HL-60 (cell line): ENCODE results near the gene ADTRP.
A peak's percentile ranks its signal among the peaks of the same experiment; 100 is the strongest.

Source experiments
- DNase-seq, 2 experiments: peaks; one replicate each; pipeline ENCODE4 v3.0.0-alpha.2; 2010 to 2020; ENCODE audit warnings: low read depth in 1 of 2, low spot score in 1 of 2
- H3K27ac ChIP-seq: fragments of 250-450 bp; sonication (Bioruptor Pico); replicated peaks from 2 replicates; pipeline ENCODE4 v1.5.1; 2020; ENCODE audit warnings: mild to moderate bottlenecking, moderate library complexity
- H3K27me3 ChIP-seq: fragments of 250-450 bp; sonication (Bioruptor Pico); 2 replicates; pipeline ENCODE4 v1.5.1; 2021; ENCODE audit warnings: mild to moderate bottlenecking, moderate library complexity; ENCODE audit not compliant: insufficient read depth, poor library complexity, severe bottlenecking
- H3K4me3 ChIP-seq: replicated peaks from 2 replicates; pipeline ENCODE4 v1.5.1; 2011; ENCODE audit warnings: mild to moderate bottlenecking, control low read depth, low read length; ENCODE audit not compliant: insufficient read depth
- GABPA ChIP-seq: IDR thresholded peaks from 2 replicates; pipeline ENCODE4 v1.6.1; 2012; ENCODE audit warnings: low read depth
- POLR2AphosphoS5 ChIP-seq: IDR thresholded peaks from 2 replicates; pipeline ENCODE4 v1.6.1; 2012; ENCODE audit warnings: low read depth
- SPI1 ChIP-seq: IDR thresholded peaks from 2 replicates; pipeline ENCODE4 v1.6.1; 2012; ENCODE audit warnings: low read depth, mild to moderate bottlenecking, borderline replicate concordance
- TF ChIP-seq, protein P1 (sequence below): IDR thresholded peaks from 2 replicates; pipeline ENCODE4 v1.6.1; 2012; ENCODE audit warnings: low read depth; ENCODE audit not compliant: insufficient replicate concordance
- TF ChIP-seq, protein P2 (sequence below): IDR thresholded peaks from one replicate; pipeline ENCODE4 v1.5.1; 2011; ENCODE audit warnings: low read length, control low read depth, inconsistent platforms; ENCODE audit not compliant: insufficient read depth

ADTRP gene

DNA sequence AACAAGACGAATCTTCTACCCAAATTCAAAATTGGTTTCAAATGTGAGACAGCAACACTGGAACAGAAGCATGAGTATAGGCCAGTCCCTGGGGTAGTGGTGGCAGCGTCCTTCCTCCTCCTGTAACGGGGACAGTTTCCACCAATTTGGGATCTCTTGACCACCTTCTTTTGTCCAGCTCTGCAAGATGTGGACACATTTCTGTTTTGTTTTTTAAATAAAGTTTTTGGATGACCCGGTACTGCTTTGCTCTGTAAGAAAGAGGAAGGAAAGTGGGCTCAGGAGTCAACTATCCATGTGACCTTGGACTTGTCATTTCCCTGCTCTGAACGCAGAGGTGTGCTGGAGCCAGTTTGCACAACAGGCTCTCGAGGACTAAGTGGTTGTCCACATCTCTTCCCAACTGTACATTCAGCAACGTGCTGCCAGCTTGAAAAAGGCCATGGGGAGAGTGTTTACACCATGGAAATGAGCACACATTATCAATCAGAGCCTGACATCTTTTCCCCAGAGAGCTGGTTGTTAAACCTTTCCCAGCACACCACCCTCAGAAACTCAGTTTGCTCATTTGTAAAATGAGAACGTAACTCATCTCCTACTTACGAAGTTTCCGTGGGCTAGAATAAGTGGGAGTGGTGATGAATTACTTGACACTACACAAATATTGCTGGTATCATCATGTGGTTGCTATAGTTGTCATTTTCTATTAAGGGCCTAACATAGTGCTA is 66.5 kb downstream of the ADTRP start:
- Histone ChIP-seq H3K27ac (peak overlapping the region; percentile 34; the same call in 1 of the 2 replicates), H3K27me3 (no peaks in the 10 kb centered on the region), H3K4me3 (no peak overlapping the region)
- DNase-seq = peak; percentile 43 to 44
- TF ChIP-seq SPI1 (no peak), GABPA (no peak; the same call in 1 of the 2 replicates), POLR2AphosphoS5 (no peak)
- TF ChIP-seq, protein P1, sequence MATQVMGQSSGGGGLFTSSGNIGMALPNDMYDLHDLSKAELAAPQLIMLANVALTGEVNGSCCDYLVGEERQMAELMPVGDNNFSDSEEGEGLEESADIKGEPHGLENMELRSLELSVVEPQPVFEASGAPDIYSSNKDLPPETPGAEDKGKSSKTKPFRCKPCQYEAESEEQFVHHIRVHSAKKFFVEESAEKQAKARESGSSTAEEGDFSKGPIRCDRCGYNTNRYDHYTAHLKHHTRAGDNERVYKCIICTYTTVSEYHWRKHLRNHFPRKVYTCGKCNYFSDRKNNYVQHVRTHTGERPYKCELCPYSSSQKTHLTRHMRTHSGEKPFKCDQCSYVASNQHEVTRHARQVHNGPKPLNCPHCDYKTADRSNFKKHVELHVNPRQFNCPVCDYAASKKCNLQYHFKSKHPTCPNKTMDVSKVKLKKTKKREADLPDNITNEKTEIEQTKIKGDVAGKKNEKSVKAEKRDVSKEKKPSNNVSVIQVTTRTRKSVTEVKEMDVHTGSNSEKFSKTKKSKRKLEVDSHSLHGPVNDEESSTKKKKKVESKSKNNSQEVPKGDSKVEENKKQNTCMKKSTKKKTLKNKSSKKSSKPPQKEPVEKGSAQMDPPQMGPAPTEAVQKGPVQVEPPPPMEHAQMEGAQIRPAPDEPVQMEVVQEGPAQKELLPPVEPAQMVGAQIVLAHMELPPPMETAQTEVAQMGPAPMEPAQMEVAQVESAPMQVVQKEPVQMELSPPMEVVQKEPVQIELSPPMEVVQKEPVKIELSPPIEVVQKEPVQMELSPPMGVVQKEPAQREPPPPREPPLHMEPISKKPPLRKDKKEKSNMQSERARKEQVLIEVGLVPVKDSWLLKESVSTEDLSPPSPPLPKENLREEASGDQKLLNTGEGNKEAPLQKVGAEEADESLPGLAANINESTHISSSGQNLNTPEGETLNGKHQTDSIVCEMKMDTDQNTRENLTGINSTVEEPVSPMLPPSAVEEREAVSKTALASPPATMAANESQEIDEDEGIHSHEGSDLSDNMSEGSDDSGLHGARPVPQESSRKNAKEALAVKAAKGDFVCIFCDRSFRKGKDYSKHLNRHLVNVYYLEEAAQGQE = no peak
- TF ChIP-seq, protein P2, sequence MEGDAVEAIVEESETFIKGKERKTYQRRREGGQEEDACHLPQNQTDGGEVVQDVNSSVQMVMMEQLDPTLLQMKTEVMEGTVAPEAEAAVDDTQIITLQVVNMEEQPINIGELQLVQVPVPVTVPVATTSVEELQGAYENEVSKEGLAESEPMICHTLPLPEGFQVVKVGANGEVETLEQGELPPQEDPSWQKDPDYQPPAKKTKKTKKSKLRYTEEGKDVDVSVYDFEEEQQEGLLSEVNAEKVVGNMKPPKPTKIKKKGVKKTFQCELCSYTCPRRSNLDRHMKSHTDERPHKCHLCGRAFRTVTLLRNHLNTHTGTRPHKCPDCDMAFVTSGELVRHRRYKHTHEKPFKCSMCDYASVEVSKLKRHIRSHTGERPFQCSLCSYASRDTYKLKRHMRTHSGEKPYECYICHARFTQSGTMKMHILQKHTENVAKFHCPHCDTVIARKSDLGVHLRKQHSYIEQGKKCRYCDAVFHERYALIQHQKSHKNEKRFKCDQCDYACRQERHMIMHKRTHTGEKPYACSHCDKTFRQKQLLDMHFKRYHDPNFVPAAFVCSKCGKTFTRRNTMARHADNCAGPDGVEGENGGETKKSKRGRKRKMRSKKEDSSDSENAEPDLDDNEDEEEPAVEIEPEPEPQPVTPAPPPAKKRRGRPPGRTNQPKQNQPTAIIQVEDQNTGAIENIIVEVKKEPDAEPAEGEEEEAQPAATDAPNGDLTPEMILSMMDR = no peak

DNA sequence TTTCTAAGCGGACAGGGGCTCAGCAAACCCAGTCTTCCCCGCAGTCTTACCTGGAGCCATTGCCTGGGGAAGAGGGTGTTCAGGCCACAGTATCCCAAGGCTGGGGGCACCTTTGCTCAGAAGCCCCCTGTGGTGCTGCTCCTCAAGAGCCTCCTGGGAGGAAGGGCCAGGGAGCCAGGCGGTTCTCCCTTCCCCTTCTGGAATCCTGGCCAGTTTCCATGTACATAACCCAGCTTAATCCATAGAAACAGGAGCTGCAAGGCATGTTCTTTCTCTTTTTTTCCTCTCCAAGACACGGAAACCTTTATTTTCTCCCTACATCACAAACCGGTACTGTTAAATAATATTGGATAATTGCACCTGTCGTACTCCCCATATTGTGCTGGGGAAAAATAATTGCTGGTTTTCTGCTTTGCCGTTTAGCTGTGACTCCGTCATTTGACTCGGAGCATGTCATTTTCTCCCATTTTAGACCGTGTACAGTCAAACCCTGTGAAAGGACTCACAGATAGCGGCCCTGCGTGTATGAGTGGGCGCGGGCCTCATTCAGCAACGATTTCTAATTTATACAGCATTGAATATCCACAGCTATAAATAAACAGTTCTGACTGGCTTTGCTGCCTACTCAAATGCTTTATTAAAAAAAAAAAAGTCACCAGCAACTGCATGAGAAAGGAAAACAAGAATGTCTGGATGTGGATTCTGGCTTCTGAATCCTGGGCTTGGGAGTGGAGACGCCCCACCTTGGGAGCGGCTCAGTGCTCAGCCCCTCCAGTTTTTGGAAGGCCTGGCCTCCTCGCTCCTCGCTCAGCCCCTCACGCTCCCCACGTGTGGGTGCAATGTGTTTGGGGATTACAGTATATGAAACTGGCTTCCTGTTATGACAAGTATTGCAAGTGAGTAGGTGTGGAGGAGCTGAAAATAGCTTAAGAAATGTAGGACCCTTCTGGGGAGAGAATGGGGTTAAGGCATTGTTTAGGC is 67.3 kb downstream of the ADTRP start:
- TF ChIP-seq, protein P1 = no peak
- TF ChIP-seq, protein P2 = no peak
- TF ChIP-seq SPI1 (no peak), POLR2AphosphoS5 (no peak), GABPA (no peak)
- no peak overlapping the region for H3K4me3 ChIP-seq
- peak overlapping the region; percentile 34; the same call in 1 of the 2 replicates for H3K27ac ChIP-seq
- no peak for DNase-seq
- no peaks in the 10 kb centered on the region for H3K27me3 ChIP-seq

DNA sequence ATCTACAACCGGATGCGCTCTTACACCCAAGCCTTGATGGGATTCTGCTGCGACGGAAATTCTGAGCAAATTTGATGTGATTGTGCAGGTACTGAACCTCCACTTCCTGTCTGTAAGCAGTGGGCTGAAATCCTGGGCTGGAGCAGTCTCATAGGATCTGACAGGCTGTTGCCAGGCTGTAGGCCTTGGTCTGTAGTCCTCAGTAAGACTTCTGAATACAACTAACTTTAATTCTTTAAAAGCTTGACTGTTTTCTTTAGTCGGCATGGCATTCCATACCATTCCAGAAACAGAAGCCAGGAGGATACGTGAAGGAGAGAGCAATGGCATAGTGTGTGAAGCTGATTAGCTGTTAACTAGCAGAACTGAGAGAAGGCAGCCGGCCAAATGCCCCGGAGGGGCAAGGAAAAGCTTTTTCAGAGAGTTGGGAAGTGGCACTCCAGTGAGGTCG is 68.3 kb downstream of the ADTRP start:
- Histone ChIP-seq H3K4me3 (no peak overlapping the region), H3K27me3 (no peaks in the 10 kb centered on the region), H3K27ac (no peak overlapping the region)
- TF ChIP-seq, protein P2 = no peak
- no peak for TF ChIP-seq SPI1
- no peak for TF ChIP-seq GABPA
- TF ChIP-seq, protein P1 = no peak
- TF ChIP-seq POLR2AphosphoS5 = no peak
- DNase-seq = no peak
